Stimulated activated CD4-positive, alpha-beta T cell treated with anti-CD3 and anti-CD28 coated beads, Interleukin-12 subunit alpha, Interleukin-12 subunit beta, amount 100 ng/mL, for 4 hours (primary cell): ENCODE measurements around the gene PRKAG2.

ENCODE experiments used
- DNase-seq: peaks from one replicate; pipeline ENCODE4 v3.0.0-alpha.2; 2020

PRKAG2 gene

DNA sequence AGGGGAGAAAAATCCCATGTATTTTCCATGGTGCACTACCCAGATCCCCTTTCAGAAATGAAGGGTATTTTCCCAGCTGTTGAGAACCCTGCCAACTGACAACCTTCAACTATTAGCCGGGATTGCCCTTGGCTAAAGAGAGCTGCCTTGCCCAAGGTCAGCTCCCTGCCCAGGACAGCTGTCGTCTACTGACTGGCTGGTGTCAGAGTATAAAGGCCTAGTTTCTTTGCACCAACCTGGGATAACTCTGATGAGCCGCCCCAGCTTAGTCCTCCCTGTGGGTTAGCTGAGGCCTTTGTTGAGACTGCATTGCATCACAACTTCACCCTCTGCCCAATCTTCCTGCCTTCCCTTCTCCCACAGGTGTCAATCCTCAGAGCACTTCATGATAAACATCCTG is 210.0 kb downstream of the PRKAG2 start:
- no peak for DNase-seq

GRCh38 chr7:151665368-151665767 is 211.5 kb downstream of the PRKAG2 start:
- no peak for DNase-seq

DNA sequence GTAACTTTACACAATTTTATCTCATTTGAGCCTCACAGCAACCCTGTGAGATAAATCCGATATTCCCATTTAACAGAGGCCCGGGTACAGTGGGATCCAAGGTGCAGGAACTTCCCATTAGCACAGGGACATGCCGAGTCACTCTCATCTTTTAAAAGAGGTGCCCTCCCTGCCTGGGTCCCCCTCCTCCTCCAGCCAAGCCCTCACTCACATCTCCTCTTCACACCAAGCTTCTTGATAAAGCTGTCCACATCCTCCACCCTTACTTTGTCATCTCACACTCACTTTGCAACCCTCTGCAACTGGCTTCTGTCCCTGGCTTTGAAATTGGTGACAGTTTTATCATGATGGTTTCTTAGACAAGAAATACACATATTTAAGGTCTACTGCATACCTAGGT is 212.6 kb downstream of the PRKAG2 start:
- DNase-seq = no peak

DNA sequence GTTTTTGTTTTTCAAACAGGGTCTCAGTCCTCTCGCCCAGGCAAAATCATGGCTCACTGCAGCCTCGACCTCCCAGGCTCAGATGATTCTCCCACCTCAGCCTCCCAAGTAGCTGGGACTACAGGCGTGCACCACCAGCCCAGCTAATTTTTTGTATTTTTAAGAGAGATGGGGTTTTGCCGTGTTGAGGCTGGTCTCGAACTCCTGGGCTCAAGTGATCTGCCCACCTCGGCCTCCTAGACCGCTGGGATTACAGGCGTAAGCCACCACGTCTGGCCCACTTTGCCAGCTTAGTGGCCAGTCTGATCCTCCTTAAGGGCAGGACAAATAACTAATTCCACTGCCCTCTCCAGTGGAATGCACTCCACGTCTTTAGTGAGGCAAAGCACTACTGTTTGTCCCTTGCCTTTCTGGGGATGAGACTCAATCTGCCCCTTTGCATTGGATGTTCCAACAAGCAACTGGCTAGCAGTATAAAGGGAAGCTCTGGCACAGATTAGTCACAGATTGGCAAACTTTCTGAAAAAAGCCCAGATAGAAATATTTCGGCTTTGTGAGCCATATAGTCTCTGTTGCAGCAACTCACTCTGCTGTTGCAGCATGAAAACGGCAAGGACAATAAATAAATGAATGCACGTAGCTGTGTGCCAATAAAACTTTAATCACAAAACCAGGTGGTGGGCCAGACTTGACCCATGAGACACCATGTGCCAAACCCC is 213.4 kb downstream of the PRKAG2 start:
- no peak for DNase-seq

DNA sequence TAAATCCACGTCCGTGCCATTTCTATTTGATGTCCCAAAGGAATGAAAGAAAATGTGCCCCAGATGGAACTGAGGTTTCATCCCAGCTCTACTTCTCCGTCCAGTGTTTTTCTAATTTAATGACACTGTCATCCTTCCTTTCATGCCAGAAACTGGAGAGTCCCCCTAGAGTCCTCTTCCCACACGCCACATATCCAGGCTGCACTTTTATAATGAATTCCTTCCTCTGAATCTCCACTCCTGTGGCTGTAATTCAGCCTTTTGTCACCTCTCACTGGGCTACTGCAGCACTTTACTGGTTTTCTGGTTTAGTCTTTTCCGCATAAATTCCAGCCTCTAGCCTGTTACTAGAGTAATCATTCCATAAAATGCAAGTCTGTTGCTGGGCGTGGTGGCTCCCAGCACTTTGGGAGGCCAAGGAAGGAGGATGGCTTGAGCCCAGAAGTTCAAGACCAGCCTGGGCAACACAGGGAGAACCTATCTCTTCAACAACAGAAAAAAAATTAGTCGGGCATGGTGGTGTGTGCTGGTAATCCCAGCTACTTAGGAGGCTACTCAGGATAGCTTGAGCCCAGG is 214.6 kb downstream of the PRKAG2 start:
- no peak for DNase-seq

- DNase-seq = no peak
Observed at GRCh38 chr7:151661587-151661986, 215.3 kb downstream of the PRKAG2 start.

DNA sequence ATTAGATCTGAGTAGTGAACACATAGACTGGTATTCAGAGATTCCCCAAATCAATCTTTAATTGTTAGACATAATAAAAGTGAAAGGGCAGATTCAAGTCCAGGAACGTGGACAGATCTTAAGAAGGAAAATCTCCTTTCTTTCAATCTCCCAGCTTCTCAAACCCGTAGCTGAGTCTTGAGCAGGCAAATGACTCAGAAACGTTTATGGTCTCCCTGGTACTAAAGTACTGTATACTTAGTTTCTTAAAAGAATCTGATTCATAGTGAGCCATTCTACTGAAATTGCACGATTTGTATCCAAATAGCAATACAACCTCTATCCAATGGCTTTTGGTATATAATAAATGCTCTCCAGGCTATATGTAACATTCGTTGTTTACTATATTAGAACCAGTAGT is 216.8 kb downstream of the PRKAG2 start:
- DNase-seq = no peak

GRCh38 chr7:151659219-151659618 is 217.7 kb downstream of the PRKAG2 start:
- DNase-seq = no peak

DNA sequence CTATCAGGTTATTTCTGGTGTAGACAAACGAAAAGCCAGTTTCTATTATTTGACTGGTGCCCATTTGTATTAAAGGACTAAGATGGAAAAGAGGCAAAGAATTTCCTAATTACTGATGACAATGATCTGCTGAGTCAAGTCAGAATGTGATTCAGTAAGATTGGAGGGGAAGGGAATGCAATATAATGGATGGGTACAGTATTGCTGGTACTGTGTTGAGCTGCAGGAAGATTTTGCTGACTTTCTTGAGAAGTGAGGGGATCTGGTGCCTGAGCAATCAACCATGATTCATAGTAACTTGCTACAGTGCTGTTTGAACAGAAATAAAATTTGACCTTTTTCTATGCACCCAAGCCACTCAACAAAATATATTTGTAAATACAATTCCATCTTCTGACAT is 218.1 kb downstream of the PRKAG2 start:
- DNase-seq = no peak

DNA sequence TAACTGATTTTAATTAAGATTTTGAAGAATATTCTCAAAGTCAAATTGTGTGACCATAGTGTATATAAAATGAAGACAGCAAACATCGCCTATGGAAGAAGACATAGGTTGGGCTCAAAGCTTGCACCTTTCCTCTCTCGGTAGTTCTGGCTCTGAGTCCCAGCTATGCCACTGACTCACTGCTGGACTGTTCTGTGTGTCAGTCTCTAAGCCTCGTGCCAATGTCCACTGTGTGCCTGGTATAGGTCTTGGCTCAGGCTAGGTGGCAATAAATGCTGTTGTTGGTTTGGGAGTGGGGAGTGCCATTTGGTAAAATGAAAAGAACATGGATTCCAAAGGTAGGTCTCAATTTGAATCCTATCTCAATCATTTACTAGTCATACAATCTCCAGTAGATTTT is 219.7 kb downstream of the PRKAG2 start:
- DNase-seq = no peak

DNA sequence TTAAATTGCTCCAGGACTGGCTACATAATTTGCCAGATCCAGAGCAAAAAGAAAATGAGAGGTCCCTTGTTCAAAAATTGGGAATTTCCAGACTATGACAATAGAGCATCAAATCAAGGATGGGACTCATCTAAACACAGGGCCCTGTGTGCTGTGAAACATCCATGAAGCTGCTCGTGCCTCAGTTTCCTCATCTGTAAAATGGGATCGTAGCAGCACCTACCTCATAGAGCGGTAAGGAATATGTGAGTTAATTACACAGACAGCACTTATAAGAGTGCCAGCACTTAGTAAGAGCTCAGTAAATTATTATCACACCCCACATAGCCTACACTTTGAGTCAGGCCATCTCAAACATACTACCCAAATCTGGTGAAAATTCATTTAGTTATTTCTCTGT is 221.4 kb downstream of the PRKAG2 start:
- no peak for DNase-seq

- DNase-seq = no peak
Observed at GRCh38 chr7:151652111-151652510, 224.8 kb downstream of the PRKAG2 start.

- no peak for DNase-seq
Observed at GRCh38 chr7:151650161-151650560, 226.8 kb downstream of the PRKAG2 start.

GRCh38 chr7:151648429-151648828 is 228.5 kb downstream of the PRKAG2 start:
- DNase-seq = no peak

DNA sequence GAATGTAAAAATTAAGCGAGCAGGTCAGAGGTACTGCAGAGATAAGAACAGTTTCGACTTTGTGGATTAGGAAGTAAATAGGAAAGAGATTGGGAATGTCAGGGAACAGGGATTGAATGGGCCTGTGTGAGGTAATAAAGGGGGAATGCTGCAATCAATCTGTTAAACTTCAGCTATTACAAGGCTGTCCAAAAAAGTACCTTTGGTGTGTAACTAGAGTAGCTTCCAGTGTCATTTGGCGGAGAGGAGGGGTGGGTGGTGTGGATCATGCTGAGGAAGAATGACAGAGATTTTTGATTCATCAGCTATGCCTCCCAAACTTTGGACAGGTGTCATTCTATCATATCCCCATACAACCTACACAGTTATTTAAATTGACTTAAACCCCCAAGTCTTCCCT is 229.0 kb downstream of the PRKAG2 start:
- DNase-seq = no peak

GRCh38 chr7:151647006-151647405 is 229.9 kb downstream of the PRKAG2 start:
- DNase-seq = no peak

DNA sequence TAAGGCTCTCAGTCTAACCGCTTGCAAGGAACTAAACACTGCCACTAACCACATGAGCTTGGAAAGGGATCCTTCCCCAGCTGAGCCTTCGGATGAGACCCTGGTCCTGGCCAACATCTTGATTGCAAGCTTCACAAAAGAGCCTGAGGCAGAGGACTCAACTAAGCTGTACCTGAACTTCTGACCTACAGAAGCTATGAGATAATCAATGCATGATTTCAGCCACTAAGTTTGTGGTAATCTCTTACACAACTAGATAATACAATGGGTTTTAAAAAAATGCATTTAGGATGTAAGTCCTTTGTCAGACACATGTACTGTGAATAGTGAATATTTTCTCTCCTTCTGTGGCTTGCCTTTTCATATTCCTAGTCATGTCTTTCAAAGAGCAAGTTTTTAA is 231.6 kb downstream of the PRKAG2 start:
- no peak for DNase-seq

GRCh38 chr7:151644554-151644953 is 232.4 kb downstream of the PRKAG2 start:
- DNase-seq = no peak

DNA sequence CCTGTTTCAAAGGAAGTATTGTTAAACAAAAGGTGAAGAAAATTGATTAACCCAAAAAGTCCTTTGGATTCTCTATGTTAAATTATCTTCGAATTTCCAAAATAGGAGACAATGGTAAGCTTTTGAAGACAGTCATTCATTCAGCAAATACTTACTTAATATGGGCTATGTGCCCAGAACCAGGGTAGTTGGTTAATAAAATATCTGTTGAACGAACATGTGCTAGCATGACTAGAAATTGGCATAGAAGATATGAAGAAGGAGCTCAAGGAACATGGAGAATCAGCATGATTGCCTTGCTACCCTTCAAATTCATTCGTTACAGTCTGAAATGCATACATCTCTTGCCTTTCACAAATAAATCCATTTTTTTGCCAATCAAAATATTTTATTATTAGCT is 234.2 kb downstream of the PRKAG2 start:
- no peak for DNase-seq

- DNase-seq = no peak
Observed at GRCh38 chr7:151641587-151641986, 235.3 kb downstream of the PRKAG2 start.

- DNase-seq = no peak
Observed at GRCh38 chr7:151637781-151638261, 239.1 kb downstream of the PRKAG2 start.

DNA sequence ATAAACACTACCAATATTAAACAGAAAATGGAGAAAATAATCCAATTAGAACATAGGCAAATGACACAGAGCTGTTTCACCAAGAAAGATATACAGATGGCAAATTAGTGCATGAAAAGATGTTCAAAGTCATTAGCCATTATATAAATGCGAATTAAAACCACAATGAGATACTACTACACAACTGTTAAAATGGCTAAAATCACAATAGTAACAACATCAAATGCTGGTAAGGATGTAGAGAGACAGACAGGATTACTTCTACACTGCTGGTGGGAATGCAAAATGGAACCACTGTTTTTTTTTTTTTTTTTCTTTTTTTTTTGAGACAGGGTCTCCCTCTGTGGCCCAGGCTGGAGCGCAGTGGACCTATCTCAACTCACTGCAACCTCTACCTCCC is 242.3 kb downstream of the PRKAG2 start:
- no peak for DNase-seq

GRCh38 chr7:151633516-151633812 is 243.5 kb downstream of the PRKAG2 start:
- DNase-seq = no peak

GRCh38 chr7:151632750-151633515 is 244.0 kb downstream of the PRKAG2 start:
- peak; percentile 38 for DNase-seq
